WI38 (cell line): Measurements from ENCODE around the gene RSPO4.

Source experiments
- H3K4me3 ChIP-seq: 2 replicates; pipeline ENCODE4 v1.5.1; 2011; ENCODE audit warnings: low read depth, mild to moderate bottlenecking, control low read depth, low read length
- CTCF ChIP-seq: IDR thresholded peaks from 2 replicates; pipeline ENCODE4 v1.5.1; 2012; ENCODE audit warnings: low read depth, mild to moderate bottlenecking, control low read depth, low read length

RSPO4 gene

DNA sequence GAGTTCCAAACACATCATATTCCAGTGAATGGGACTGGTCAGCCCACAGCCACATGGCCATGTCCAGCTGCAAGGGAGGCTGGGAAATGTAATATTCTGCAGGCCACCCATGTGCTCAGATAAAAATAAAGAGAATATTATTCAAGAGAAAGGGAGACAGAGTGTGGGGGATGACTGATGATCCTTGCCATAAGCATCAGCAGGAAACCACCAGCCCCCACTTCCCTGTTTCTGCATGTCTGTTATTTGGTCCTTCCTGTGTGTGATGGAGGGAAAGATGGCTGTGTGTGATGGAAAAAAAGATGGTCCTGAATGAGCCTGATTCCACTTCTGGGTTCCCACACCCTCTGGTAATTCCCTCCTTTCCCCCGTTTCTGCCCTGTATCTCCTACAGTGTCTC lies 13.1 kb upstream of the RSPO4 start:
- TF ChIP-seq CTCF: no peak
- H3K4me3 ChIP-seq: no peak overlapping the region

- TF ChIP-seq CTCF: no peak
- H3K4me3 ChIP-seq: no peak overlapping the region
Observed at GRCh38 chr20:1014471-1014870, 12.4 kb upstream of the RSPO4 start.

DNA sequence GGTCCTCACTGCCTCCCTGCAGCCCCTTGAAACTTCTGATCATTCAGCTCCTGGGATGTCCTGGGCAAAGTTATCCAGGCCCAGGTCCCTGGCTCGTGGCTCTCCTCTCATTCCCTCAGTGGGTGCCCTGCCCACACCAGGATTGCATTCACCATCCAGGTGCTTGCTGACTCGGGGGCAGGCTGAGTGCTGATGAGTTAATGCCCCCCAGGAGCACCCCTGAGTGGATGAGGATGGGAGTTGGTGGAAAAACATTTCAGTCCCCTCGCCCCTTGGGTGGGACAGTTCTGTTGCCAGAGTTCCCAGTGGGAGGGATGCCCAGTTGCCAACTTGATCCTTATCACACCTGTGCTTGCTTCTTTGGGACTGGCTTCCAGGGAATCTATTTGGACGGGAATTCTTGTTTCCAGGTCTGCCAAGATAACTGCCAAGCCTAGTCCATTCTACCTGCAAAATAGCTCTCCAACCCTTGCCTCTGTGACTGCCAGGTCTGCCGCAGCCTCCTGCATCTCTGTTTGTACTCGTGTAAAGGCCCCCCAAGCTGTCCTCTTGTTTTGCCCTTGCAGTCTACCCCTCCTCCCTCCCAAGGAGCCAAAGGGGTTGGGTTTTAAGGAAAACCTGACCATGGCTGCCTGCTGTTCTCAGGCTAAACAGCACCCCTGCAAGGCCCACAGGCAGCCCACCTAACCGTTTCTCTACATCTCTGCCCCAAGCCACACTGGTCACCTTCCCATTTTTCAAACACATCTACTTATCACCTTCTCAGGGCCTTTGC lies 11.6 kb upstream of the RSPO4 start:
- no peak for TF ChIP-seq CTCF
- H3K4me3 ChIP-seq: no peak overlapping the region

- no peak for TF ChIP-seq CTCF
- no peak overlapping the region for H3K4me3 ChIP-seq
Observed at GRCh38 chr20:1012359-1013168, 10.5 kb upstream of the RSPO4 start.

- H3K4me3 ChIP-seq: no peak overlapping the region
- no peak for TF ChIP-seq CTCF
Observed at GRCh38 chr20:1010659-1011058, 8.5 kb upstream of the RSPO4 start.

- H3K4me3 ChIP-seq: no peak overlapping the region
- TF ChIP-seq CTCF: no peak
Observed at GRCh38 chr20:1005452-1006027, 3.4 kb upstream of the RSPO4 start.
